GM12892 (cell line): ENCODE results near the gene CNPY1.

Experiments used
- POLR2A ChIP-seq: IDR thresholded peaks from 2 replicates; pipeline ENCODE4 v1.6.1; 2011; ENCODE audit warnings: low read depth, low read length, control low read depth
- TAF1 ChIP-seq: IDR thresholded peaks from 2 replicates; pipeline ENCODE4 v1.6.1; 2011; ENCODE audit warnings: low read depth, mild to moderate bottlenecking, control low read depth, low read length, borderline replicate concordance

- TF ChIP-seq POLR2A: no peak
- TF ChIP-seq TAF1: no peak
Measured at GRCh38 chr7:155569681-155570080, 23.3 kb upstream of the CNPY1 start.
